Stimulated activated CD4-positive, alpha-beta T cell treated with anti-CD3 and anti-CD28 coated beads, Interleukin-1b, Interleukin-23, amount 100 ng/mL, for 48 hours (primary cell): Measurements from ENCODE around the gene SLC5A5.
A peak's percentile ranks its signal among the peaks of the same experiment; 100 is the strongest.

ENCODE experiments used
- DNase-seq: peaks from one replicate; pipeline ENCODE4 v3.0.0-alpha.2; 2020

Gene SLC5A5

GRCh38 chr19:17926044-17926443 is 54.3 kb downstream of the SLC5A5 start:
- no peak for DNase-seq

GRCh38 chr19:17929056-17929455 is 57.3 kb downstream of the SLC5A5 start:
- DNase-seq, result no peak

GRCh38 chr19:17931532-17932191 is 59.9 kb downstream of the SLC5A5 start:
- no peak for DNase-seq

DNA sequence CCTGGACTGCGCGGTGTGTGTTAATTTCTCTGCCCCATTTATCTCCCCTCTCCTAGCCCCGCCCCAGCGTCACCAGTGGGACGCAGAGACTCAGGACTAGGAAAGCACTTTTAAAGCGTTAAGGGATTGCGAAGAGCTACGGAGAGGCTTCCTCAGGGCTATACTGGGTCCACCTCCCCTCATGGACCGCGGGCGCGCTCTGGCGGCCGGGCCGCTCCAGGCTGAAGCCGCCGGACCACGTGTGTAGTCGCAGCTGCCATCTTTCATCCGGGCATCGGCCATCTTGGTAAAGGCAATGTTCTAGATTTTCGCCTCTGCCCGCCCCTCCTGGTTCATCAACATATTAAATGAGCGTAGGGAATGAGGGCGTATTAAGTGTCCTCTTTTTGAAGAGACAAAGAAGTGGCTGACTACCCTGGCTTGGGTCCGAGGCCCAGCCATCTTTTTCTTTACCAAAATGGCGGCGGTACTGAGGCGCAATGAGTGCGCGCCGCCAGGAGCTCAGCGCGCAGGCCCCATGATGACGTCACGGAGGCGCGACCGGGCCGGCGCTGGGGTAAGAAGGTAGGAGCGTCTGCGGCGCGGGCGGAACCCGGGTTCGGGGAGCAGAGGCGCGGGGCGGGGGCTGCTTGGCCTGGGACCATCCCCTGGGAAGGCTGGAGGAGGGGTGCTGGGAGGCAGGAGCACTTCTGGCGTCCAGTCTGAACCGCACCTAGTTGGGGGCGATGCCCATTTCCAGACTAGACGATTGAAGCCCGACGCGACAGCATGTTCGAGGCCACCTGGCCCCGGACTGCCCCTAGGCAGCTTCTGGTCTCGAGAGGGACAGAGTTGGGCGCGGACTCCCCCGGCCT is 61.0 kb downstream of the SLC5A5 start, which contains the start of gene CCDC124:
Gene CCDC124 (plus strand): TSS at position 531 of the 854 bp plus-strand sequence. CDS start 3,406 bp downstream, outside the sequence.
- peak; percentile 92 for DNase-seq

- no peak for DNase-seq
Measured at GRCh38 chr19:17933414-17934129, 61.8 kb downstream of the SLC5A5 start.

DNA sequence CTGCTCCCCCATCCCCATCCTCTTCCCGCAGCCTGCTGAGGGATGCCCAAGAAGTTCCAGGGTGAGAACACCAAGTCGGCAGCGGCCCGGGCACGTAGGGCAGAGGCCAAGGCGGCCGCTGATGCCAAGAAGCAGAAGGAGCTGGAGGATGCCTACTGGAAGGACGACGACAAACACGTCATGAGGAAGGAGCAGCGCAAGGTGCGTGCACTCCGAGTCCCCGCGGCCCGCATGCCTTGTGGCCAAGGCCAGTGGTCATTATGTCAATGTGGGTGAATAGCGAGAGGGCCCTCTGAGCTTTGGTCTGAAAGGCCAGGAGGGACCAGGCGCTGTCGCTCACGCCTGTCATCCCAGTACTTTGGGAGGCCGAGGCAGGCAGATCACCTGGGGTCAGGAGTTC is 64.6 kb downstream of the SLC5A5 start:
- no peak for DNase-seq

- DNase-seq, result no peak
Measured at GRCh38 chr19:17937371-17937900, 65.7 kb downstream of the SLC5A5 start.

DNA sequence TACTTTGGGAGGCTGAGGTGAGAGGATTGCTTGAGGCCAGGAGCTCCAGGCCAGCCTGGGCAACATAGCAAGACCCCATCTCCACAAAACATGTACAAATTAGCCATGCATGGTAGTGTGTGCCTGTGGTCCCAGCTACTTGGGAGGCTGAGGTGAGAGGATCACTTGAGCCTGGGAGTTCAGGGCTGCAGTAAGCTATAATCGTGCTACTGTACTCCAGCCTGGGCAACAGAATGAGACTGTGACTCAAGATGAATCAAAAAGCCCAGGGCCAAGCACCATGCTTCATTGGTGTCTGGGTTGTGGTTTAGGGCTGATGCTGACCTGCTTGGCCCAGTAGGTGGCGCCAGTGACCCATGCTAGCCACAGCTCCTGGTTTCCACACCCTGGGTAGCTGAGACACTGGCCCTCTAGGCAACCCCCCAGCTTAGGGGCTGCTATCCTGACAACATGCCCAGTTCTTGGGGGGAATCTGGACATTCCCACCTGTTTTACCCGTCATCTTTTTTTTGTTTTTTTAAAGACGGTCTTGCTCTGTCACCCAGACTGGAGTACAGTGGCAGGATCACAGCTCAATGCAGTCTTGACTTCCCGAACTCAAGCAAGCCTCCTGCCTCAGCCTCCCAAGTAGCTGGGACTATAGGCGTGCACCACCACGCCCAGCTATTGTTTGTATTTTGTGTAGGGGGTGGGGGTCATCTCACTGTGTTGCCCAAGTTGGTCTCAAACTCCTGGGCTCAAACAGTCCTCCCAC is 66.5 kb downstream of the SLC5A5 start:
- DNase-seq, result peak; percentile 86

- no peak for DNase-seq
Measured at GRCh38 chr19:17942181-17942580, 70.4 kb downstream of the SLC5A5 start.

DNA sequence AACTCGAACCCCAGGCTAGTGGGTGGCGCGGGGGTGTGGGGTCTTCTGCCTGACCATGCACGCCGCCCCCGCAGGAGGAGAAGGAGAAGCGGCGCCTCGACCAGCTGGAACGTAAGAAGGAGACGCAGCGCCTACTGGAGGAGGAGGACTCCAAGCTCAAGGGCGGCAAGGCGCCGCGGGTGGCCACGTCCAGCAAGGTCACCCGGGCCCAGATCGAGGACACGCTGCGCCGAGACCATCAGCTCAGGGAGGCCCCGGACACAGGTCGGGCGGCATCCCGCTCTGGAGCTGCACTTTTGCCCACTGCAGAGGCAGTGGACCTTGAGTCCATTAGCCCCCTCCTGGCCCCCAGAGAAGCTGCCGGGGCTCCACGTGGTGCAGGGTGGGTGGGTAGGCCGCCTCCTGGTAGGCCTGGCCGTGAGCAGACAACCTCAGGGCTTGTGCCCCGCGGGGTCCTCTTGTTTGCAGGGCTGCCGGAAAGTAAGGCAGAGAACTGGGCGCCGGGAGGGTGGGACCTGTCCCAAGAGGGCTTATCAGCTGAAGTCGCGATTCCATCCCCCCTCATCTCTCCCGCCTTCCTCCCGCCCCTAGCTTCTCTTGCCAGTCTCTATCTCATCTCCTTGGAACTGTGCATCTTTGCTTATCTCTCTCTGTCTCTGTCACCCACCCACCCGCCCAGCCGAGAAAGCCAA is 71.0 kb downstream of the SLC5A5 start:
- no peak for DNase-seq

- DNase-seq, result no peak
Measured at GRCh38 chr19:17943274-17944221, 71.8 kb downstream of the SLC5A5 start.

GRCh38 chr19:17944301-17944700 is 72.6 kb downstream of the SLC5A5 start:
- no peak for DNase-seq
